Measurements from ENCODE around the gene CRTC1.
A peak's percentile ranks its signal among the peaks of the same experiment; 100 is the strongest.

DNA sequence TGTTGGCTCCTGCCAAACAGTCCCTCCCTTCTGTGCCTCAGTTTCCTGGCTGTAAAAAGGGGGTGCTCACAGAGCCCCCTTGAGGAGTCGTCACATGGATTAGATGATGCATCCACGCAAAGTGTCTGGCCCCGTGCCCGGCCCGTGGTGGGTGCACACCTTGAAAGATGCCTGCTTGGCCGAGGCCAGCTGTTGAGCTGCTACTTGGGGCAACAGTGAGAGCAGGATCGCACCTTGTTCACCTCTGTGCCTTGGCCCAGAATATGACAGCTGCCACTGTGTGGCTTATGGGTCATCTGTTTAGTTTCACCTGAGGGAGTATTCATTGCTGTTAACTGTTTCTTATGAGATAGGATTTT is 17.7 kb downstream of the CRTC1 start:
- TF ChIP-seq FOXK2 (IDR thresholded peaks at IDR 0.05) (no peak), L3MBTL2 (conservative IDR thresholded peaks at IDR 0.05) (0 out of 2 replicates have a peak, but pooled peaks have one; percentile 20), NFRKB (IDR thresholded peaks at IDR 0.05) (no peak), ZNF384 (IDR thresholded peaks at IDR 0.05) (no peak), BHLHE40 (IDR thresholded peaks at IDR 0.05; ENCODE audit: borderline replicate concordance) (no peak), SP1 (IDR thresholded peaks at IDR 0.05) (no peak), FOXM1 (IDR thresholded peaks at IDR 0.05; ENCODE audit: borderline replicate concordance) (no peak), ARNT (IDR thresholded peaks at IDR 0.05) (no peak), SUZ12 (IDR thresholded peaks at IDR 0.05) (no peak), TARDBP (IDR thresholded peaks at IDR 0.05) (no peak), ELF4 (IDR thresholded peaks at IDR 0.05) (no peak), HDGF (IDR thresholded peaks at IDR 0.05; ENCODE audit: borderline replicate concordance) (no peak)
- TF ChIP-seq, protein P1, sequence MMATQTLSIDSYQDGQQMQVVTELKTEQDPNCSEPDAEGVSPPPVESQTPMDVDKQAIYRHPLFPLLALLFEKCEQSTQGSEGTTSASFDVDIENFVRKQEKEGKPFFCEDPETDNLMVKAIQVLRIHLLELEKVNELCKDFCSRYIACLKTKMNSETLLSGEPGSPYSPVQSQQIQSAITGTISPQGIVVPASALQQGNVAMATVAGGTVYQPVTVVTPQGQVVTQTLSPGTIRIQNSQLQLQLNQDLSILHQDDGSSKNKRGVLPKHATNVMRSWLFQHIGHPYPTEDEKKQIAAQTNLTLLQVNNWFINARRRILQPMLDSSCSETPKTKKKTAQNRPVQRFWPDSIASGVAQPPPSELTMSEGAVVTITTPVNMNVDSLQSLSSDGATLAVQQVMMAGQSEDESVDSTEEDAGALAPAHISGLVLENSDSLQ (IDR thresholded peaks at IDR 0.05): no peak
